COLO668 (cell line): ENCODE data around the gene TSHB.
"Not testable (repeated sequence)": the region's sequence is repeated elsewhere in the genome, so short reads cannot be mapped to it uniquely, and the experiment has no call there.

ENCODE experiments used
- DNase-seq: peaks from one replicate; lab custom pipeline; 2025; ENCODE audit not compliant: unreplicated experiment; lab: John Stamatoyannopoulos, UW

The TSHB gene

GRCh38 chr1:115029526-115029925, at the start of gene TSHB:
Gene TSHB, plus strand, starts transcription at chr1:115029826. Its CDS starts 3,537 bp downstream, at chr1:115033363.
- DNase-seq, result no peak

- DNase-seq, result no peak
These were observed 47.4 kb upstream of the TSHB start for GRCh38 chr1:114982251-114982650.

GRCh38 chr1:114986286-114986685, 43.3 kb upstream of the TSHB start:
- no peak for DNase-seq

GRCh38 chr1:114988095-114988494, 41.5 kb upstream of the TSHB start:
- DNase-seq, result no peak

GRCh38 chr1:114997510-114998289, 31.9 kb upstream of the TSHB start:
- no peak for DNase-seq

- no peak for DNase-seq
These were observed 23.4 kb upstream of the TSHB start for GRCh38 chr1:115006191-115006590.

GRCh38 chr1:115012006-115012405, 17.6 kb upstream of the TSHB start:
- no peak for DNase-seq

GRCh38 chr1:115012434-115012833, 17.2 kb upstream of the TSHB start:
- no peak for DNase-seq

GRCh38 chr1:115013792-115014191, 15.8 kb upstream of the TSHB start:
- no peak for DNase-seq

- not testable (repeated sequence) for DNase-seq
These were observed 10.1 kb upstream of the TSHB start for GRCh38 chr1:115019549-115019948.

- no peak for DNase-seq
These were observed 8.5 kb upstream of the TSHB start for GRCh38 chr1:115021145-115021544.

- DNase-seq, result no peak
These were observed 6.0 kb upstream of the TSHB start for GRCh38 chr1:115023593-115023992.

GRCh38 chr1:115031595-115031994, 2.0 kb downstream of the TSHB start:
- DNase-seq, result no peak

- no peak for DNase-seq
These were observed 6.0 kb downstream of the TSHB start for GRCh38 chr1:115035652-115036051.

GRCh38 chr1:115036814-115037507, 7.3 kb downstream of the TSHB start:
- DNase-seq, result no peak

GRCh38 chr1:115040501-115040900, 10.9 kb downstream of the TSHB start:
- no peak for DNase-seq

- DNase-seq, result no peak
These were observed 12.0 kb downstream of the TSHB start for GRCh38 chr1:115041654-115042053.

GRCh38 chr1:115046751-115047150, 17.1 kb downstream of the TSHB start:
- no peak for DNase-seq

GRCh38 chr1:115051850-115052249, 22.2 kb downstream of the TSHB start:
- DNase-seq, result no peak

GRCh38 chr1:115052454-115053083, 22.9 kb downstream of the TSHB start:
- DNase-seq, result peak; percentile 63

GRCh38 chr1:115056395-115056798, 26.8 kb downstream of the TSHB start:
- no peak for DNase-seq

- DNase-seq, result no peak
These were observed 28.1 kb downstream of the TSHB start for GRCh38 chr1:115057661-115058254.
